Activated T-cell treated with anti-CD3 and anti-CD28 coated beads for 4 hours (primary cell): ENCODE data around the gene SIPA1.

Experiments
- DNase-seq: peaks from one replicate; pipeline ENCODE4 v3.0.0-alpha.2; 2020

Gene SIPA1

DNA sequence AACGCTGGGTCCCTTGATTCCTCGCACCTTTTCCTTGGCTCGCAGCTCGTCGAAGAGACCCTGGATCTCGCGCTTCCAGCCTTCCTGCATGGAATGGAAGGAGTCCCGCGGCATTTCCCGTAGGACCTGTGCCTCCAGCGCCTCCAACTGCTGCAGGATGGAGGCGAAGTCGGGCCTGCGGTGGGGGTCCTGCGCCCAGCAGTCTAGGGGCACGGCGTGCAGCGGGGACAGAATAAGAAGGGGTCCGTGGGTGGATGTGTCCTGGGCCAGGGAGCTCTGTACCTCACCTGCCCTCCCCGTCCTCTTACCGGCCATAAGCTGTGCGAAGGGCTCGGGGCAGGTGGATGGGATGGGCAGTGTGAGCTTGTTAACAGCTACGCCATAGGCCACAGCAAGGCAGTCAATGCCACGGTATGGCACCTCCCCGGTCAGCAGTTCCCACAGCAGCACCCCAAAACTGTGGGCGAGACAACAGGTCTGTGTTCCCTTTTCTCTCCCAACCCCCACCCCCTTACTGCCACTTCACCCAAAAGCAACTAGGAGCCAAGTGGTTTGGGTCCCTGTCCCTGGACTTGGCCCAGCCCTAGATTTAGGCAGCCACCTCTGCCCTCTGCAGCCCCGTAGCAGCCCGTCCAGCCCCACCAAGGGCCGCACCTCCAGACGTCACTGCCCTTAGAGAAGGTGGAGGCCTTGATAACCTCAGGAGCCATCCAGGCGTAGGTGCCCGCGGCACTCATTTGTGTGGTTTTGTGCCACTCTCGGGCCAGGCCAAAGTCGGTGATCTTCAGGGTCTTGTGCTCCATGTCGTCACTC lies 30.1 kb upstream of the SIPA1 start:
- no peak for DNase-seq

GRCh38 chr11:65609229-65609628 lies 28.7 kb upstream of the SIPA1 start:
- no peak for DNase-seq

DNA sequence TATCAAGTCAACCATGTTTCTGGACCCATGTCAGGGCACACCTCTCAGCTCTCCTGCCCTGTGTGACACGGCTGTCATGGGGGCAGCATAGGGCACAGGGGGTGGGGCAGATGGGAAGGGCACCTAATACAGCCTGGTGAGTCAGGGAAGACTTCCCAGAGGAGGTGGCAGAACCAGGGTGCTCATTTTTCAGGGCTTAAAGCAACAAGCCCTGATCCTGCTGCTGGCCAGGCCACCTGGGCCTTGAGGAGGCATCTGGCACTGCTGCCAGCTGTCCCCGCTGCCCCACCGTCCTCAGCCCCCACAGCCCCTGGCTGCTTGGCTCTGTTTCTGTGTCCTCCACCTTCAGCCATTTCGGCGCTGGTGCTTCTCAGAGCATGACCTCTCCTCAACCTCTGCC lies 28.2 kb upstream of the SIPA1 start:
- no peak for DNase-seq

- no peak for DNase-seq
Observed at GRCh38 chr11:65610404-65610803, 27.5 kb upstream of the SIPA1 start.

- no peak for DNase-seq
Observed at GRCh38 chr11:65611028-65611757, 26.7 kb upstream of the SIPA1 start.

DNA sequence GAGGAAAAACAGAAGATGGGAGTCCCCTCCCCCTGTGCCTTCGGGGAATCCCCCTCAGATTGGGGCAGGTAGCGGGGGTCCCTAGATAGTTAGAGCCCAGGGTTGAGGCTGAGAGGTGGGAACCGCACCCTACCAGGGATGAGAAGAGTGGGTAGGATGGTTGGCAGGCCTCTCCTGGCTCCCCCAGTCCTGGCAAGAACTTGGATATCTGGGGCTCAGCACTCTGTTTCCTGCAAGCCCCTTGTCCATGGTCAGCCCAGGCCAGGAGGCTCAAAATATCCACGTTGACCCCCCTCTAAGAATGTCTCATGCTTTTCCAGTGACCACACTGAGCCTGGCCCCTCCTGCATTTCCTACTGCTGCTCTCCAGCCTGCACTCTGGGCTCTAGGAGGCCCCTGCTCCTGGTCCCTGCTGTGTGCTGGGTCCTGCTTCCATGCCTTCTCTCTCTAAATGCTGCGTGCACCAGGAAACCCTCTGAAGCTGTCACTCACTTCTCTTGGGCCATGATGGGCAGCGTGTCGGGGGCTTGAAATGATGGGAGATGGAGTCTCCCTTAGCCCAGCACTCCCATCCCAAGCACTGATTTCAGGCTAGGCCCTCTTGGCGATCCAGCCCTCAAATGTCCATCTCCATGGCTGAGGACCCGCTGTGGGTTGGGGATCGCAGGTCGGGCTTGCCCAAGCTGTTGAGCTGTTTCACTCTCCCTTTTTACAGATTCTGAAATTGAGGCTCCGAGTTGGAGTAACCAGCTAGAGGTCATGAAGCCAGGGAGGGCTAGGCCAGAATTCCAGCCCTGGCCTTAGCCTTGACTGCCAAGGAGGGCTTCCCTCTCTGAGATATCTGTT lies 25.9 kb upstream of the SIPA1 start:
- no peak for DNase-seq

DNA sequence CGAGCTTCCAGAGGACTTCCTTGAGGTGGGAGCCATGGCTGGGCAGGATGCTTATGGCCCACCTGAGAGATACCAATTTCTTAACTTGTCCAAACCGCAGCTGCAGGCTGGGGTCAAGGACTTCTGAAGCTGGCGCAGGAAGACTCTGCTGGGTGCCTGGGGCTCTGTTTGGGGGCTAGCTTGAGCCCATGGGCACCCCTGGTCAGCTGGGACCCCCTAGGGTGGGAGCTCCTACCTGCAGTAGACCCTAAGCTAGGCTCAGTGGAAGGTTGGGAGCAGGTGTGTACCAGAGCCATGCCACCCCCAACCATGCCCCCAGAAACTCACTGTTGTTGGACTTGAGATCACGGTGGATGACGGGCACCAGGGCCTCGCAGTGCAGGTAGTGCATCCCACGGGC lies 25.2 kb upstream of the SIPA1 start:
- no peak for DNase-seq

GRCh38 chr11:65613091-65613928 lies 24.6 kb upstream of the SIPA1 start:
- DNase-seq, result no peak

DNA sequence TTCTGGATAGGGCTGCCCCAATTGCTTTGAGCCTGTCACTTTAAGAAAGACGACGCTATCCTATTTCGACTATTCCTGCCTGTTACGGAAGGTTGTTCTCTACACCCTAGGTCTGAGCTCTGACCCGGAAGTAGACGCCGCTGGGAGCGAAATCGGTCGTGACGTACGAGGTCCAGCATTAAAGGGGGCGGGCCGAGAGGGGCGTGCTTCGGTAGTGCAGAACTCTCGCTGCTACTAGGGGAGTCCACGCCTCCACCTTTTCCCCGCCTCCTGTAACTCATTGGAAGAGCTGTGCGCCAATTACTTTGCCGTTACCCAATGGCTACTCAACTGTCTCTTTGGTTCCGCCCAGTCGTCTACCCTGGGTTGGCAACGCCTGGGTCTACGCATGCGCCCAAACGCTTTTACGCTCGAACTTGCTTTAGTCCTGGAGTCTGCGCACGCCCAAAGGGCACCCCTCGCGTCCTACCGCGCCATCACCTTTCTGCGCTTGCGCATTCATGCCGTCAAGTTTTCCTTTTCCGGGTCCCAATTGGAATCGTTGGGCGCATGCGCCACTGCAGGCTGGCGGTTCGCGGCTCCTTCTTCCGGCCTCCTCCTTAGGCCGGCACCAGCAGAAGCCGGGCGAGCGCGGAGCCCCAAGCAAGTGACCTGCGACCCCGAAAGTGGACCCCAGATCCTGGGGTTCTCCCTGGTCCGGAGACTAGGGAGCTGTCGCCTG lies 22.5 kb upstream of the SIPA1 start, which contains the start of gene PCNX3:
PCNX3 (plus strand) TSS at position 548 of the 721 bp plus-strand sequence. CDS start 536 bp downstream, outside the sequence.
- DNase-seq, result peak; percentile 100

DNA sequence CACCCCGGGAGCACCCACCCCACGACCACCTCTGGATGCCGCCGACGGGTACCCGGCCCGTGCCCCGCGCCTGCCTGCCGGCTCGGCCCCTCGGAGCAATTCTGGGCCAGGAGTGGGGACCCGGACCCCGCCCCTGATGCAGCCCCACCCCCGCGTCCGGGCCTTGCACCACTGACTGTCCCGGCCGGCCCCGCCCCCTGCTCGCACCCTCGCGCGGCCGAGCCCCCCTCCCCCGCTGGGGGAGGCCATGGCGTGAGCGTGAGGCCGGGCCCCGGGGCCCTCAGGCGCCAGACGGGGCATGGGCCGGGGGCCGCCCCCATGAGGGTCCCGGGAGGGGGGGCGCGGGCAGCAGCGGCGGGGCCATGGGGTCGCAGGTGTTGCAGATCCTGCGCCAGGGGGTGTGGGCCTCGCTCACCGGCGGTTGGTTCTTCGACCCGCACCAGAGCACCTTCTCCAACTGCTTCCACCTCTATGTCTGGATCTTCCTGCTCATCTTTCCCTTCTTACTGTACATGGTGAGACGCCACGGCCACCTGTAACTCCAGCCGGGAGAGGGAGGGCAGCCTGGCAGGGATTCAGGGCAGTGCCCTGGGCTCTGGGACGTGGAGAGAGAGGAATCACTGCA lies 21.8 kb upstream of the SIPA1 start:
- DNase-seq, result no peak

- DNase-seq, result no peak
Observed at GRCh38 chr11:65616575-65617001, 21.3 kb upstream of the SIPA1 start.

- DNase-seq, result no peak
Observed at GRCh38 chr11:65617136-65617850, 20.6 kb upstream of the SIPA1 start.

DNA sequence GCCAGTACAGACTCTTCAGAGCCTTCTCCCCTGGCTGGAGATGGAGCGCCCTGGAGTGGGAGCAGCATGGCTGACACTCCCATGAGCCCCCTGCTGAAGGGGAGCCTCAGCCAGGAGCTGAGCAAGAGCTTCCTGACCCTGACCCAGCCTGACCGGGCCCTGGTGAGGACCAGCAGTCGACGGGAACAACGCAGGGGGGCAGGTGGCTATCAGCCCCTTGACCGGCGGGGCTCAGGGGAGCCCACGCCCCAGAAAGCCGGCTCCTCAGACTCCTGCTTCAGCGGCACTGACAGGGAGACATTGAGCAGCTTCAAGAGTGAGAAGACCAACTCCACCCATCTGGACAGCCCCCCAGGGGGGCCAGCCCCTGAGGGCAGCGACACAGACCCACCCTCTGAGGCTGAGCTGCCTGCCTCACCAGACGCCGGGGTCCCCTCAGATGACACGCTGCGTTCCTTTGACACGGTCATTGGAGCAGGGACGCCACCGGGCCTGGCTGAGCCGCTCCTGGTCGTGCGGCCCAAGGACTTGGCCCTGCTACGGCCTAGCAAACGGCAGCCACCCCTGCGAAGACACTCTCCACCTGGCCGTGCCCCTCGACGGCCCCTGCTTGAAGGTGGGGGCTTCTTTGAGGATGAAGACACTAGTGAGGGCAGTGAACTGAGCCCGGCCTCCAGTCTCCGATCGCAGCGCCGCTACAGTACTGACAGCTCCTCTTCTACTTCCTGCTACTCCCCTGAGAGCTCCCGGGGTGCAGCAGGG lies 19.7 kb upstream of the SIPA1 start:
- no peak for DNase-seq

DNA sequence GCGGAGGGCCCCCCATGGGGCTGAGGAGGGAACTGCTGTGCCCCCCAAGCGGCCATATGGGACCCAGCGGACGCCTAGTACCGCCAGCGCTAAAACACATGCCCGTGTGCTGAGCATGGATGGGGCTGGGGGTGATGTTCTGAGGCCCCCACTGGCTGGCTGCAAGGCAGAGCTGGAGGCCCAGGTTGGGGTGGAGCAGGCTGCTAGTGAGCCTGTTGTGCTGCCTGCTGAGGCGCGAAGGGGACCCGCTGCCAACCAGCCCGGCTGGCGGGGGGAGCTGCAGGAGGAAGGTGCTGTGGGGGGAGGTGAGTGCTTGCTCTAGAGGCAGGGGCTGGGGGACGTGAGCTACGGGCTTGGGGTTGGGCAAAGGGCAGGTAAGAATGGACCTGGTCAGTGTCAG lies 19.1 kb upstream of the SIPA1 start:
- DNase-seq, result no peak

DNA sequence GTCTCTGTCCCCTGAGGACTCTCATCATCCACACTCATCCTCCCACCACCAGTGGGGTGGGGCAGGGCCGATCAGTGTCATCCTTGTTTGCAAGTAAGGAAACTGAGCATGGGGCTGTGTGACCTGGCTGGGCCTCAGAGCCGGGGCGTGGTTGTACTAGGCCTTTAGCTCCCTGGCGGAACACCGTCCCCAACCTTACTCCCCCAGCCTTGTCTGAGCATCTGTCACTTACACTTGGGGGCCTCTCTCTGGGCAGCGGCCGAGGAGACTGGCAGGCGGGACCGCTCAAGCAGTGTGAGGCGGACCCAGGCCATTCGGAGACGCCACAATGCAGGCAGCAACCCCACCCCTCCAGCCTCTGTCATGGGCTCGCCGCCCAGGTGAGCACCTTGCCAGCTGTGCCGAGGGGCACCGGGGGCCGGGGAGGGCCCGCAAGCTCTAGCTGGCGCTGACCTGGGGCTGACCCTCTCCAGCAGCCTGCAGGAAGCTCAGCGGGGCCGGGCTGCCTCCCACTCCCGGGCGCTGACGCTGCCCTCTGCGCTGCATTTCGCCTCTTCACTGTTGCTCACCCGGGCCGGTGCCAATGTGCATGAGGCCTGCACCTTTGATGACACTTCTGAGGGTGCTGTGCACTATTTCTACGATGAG lies 18.5 kb upstream of the SIPA1 start:
- no peak for DNase-seq

GRCh38 chr11:65620666-65621065 lies 17.2 kb upstream of the SIPA1 start:
- no peak for DNase-seq

GRCh38 chr11:65621460-65621859 lies 16.4 kb upstream of the SIPA1 start:
- no peak for DNase-seq

GRCh38 chr11:65622011-65622410 lies 15.9 kb upstream of the SIPA1 start:
- no peak for DNase-seq

DNA sequence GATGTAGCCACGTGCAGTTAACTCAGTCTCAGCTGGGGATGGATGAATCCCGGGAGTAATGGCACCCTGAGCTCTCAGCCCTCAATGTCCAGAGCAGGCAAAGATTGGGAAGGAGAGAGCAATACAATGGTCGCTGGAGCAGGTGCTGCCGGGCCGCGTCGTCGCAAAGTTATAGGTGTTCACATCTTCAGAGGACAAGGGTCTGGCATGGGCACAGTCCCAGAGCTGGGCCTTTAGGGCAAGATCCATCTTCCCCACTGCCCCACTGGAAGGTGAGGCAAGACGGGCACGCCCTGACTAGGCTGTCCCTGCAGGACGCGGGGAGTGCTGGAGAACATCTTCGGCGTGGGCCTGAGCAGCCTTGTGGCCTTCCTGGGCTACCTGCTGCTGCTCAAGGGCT lies 14.7 kb upstream of the SIPA1 start:
- no peak for DNase-seq
